Prostate gland (tissue), 2 donors: ENCODE measurements around the gene NOL9. TPM values are rescaled to one million over a fixed set of nuclear protein-coding genes. Genes with fewer than 3 reads are reported as not detected.

Experiments used
- DNase-seq: peaks from one replicate; pipeline ENCODE4 v3.0.0-alpha.2; 2019; ENCODE audit warnings: low spot score
- H3K27ac ChIP-seq, 2 donors: fragments of 200-600 bp; sonication (generic); 2 replicates each; pipeline ENCODE4 v1.5.1; 2017 to 2019
- H3K27me3 ChIP-seq: fragments of 200-600 bp; sonication (generic); replicated peaks from 2 replicates; pipeline ENCODE4 v1.5.1; 2019; ENCODE audit not compliant: insufficient read depth
- H3K36me3 ChIP-seq, 2 donors: fragments of 200-600 bp; sonication (generic); 1 replicate in 1 of 2; 2 replicates in 1 of 2; pipeline versions ENCODE4 v1.5.1 to v1.8.1; 2017 to 2019
- H3K4me1 ChIP-seq: fragments of 200-600 bp; sonication (generic); replicated peaks from 2 replicates; pipeline ENCODE4 v1.5.1; 2019
- H3K4me3 ChIP-seq, 2 donors: fragments of 200-600 bp; sonication (generic); 2 replicates each; pipeline ENCODE4 v1.5.1; 2017 to 2019
- H3K9me3 ChIP-seq: fragments of 200-600 bp; sonication (generic); 2 replicates; pipeline ENCODE4 v1.5.1; 2017
- POLR2A ChIP-seq: fragments of 450-650 bp; IDR thresholded peaks from one replicate; pipeline ENCODE4 v1.6.1; 2016; ENCODE audit warnings: antibody characterized with exemption, mild to moderate bottlenecking
- POLR2AphosphoS5 ChIP-seq: sonication (generic); formaldehyde crosslinking; IDR thresholded peaks from one replicate; pipeline ENCODE4 v1.6.1; 2017; ENCODE audit warnings: antibody characterized with exemption
- WGBS: methylation state at CpG from one replicate; pipeline ENCODE4 v1.1.5; 2018; 5-methylcytosine and 5-hydroxymethylcytosine counted together
- intact Hi-C: fragments of 100-400 bp; cut with DNase I; formaldehyde crosslinking; loops from one replicate; pipeline ENCODE4 v1.14.2; 2022
- total RNA-seq, 2 donors: library from RNA; depleted of rRNA; stranded (reverse); fragments of >200 nt; gene quantifications; one replicate each; pipeline ENCODE4 v1.1.0, GENCODE V29; 2016
- TF ChIP-seq, protein P1 (sequence below), 4 experiments: fragments of 200-600 bp in 2 of 4; fragments of 450-650 bp in 2 of 4; sonication (generic) in 2 of 4; IDR thresholded peaks; 1 replicate in 3 of 4; 2 replicates in 1 of 4; pipeline ENCODE4 v1.5.1; 2016 to 2019; ENCODE audit warnings: antibody characterized with exemption in 4 of 4, mild to moderate bottlenecking in 2 of 4, moderate library complexity in 2 of 4

The NOL9 gene
- total RNA-seq, 2 donors from 2014 or later: 15.7 to 20.9 TPM

GRCh38 chr1:6488602-6489382 lies 65.5 kb downstream of the NOL9 start:
- Histone ChIP-seq H3K9me3 (no peaks in the 10 kb centered on the region), H3K4me1 (peaks cover 6% of the 10 kb centered on the region), H3K27me3 (no peaks in the 10 kb centered on the region), H3K4me3 (no peak overlapping the region), H3K27ac (no peak overlapping the region), H3K36me3 (no peaks in the 10 kb centered on the region)
- 60% methylated on average over 13 of the region's 13 CpGs for WGBS
- TF ChIP-seq, protein P1, sequence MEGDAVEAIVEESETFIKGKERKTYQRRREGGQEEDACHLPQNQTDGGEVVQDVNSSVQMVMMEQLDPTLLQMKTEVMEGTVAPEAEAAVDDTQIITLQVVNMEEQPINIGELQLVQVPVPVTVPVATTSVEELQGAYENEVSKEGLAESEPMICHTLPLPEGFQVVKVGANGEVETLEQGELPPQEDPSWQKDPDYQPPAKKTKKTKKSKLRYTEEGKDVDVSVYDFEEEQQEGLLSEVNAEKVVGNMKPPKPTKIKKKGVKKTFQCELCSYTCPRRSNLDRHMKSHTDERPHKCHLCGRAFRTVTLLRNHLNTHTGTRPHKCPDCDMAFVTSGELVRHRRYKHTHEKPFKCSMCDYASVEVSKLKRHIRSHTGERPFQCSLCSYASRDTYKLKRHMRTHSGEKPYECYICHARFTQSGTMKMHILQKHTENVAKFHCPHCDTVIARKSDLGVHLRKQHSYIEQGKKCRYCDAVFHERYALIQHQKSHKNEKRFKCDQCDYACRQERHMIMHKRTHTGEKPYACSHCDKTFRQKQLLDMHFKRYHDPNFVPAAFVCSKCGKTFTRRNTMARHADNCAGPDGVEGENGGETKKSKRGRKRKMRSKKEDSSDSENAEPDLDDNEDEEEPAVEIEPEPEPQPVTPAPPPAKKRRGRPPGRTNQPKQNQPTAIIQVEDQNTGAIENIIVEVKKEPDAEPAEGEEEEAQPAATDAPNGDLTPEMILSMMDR (IDR thresholded peaks at IDR 0.05): no peak
- TF ChIP-seq POLR2AphosphoS5 (no peak), POLR2A (no peak)
- intact Hi-C loops: loop anchor here (2.0 kb wide), 2 partner anchors 66 to 158 kb away; partner anchors contain the start of genes NOL9 and TAS1R1
- peak; percentile 47 for DNase-seq

DNA sequence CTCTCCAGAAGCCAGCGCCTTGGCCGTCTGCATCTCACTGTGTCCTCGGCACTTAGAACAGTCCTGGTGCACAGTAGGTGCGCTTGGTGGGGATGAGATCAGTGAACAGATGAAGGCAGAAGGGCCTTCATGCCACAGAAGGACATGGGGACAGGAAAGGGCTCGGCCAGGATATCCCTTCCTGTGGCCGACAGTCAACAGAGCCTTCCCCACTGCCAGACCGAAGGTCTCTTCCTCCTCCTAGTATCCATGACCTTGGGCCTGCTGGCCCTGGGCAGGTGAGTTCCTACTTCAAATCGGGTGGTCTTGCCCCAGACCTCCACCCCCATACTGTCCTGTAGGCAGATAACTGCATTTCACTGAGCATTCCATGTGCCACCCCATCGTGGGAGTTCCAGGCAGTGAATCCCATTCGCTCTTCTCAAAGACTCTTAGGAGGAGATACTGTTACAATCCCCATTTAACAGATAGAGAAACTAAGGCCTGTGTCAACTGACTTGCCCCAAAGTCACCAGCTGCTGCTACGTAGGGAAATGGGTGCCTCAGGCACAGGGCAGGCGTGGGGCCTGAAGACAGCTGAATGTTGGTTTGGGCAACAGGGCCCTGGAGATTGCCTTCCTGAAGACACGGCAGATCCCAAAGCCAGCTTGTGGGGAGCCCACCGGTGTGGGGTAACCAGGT lies 66.4 kb downstream of the NOL9 start:
- Histone ChIP-seq H3K4me3 (no peak overlapping the region), H3K27me3 (no peaks in the 10 kb centered on the region), H3K4me1 (peaks cover 6% of the 10 kb centered on the region), H3K9me3 (no peaks in the 10 kb centered on the region), H3K27ac (no peak overlapping the region), H3K36me3 (no peaks in the 10 kb centered on the region)
- WGBS: 88% methylated on average over 14 of the region's 14 CpGs
- TF ChIP-seq POLR2AphosphoS5 (no peak), POLR2A (no peak)
- TF ChIP-seq, protein P1 (IDR thresholded peaks at IDR 0.05): no peak
- no peak for DNase-seq
- intact Hi-C loops: loop anchor here (2.0 kb wide), 2 partner anchors 67 to 159 kb away; partner anchors contain the start of genes NOL9 and TAS1R1

DNA sequence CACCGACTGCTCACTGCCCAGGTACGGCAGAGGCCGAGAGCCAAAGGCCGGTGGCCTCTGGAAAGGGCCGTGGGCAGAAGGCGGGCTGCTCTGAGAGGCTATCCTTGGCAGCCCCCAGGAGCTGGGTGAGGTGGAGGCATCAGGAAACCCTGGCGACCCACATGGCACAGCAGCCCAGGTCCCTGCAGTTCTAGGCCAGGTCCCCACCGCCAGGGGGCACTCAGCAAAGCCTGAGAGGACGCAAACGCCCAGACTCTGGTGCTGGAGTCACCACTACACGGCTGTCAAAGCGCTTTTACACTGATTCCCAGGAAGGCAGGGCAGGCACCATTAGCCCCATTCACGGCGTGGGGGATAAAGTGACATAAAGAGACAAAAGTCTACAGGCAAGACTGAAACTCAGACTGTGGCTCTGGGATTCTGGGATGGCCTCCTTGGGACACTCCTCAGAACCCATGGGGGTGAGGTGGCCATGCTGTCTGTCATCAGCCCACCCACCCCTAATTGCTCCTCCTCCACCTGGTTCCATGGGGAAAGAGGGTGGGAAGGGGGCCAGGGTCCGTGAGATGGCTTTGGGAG lies 67.8 kb downstream of the NOL9 start:
- Histone ChIP-seq H3K27ac (no peak overlapping the region), H3K27me3 (no peaks in the 10 kb centered on the region), H3K4me1 (peaks cover 6% of the 10 kb centered on the region), H3K36me3 (no peaks in the 10 kb centered on the region), H3K4me3 (no peak overlapping the region), H3K9me3 (no peaks in the 10 kb centered on the region)
- peak; percentile 84 for DNase-seq
- intact Hi-C loops: no loop called here
- peak; percentile 53 for TF ChIP-seq POLR2AphosphoS5
- TF ChIP-seq, protein P1 (IDR thresholded peaks at IDR 0.05): peak; percentile 75 to 92 (median 78)
- no peak for TF ChIP-seq POLR2A
- 6% methylated on average over 5 of the region's 15 CpGs for WGBS

- Histone ChIP-seq H3K9me3 (no peaks in the 10 kb centered on the region), H3K4me3 (peak overlapping the region; percentile 28 to 38), H3K27ac (no peak overlapping the region), H3K4me1 (peaks cover 6% of the 10 kb centered on the region), H3K36me3 (no peaks in the 10 kb centered on the region), H3K27me3 (no peaks in the 10 kb centered on the region)
- no peak for DNase-seq
- no peak for TF ChIP-seq POLR2A
- TF ChIP-seq, protein P1 (IDR thresholded peaks at IDR 0.05): no peak
- WGBS: 6% methylated on average over 34 of the region's 80 CpGs
- intact Hi-C loops: no loop called here
Measured at GRCh38 chr1:6485168-6486101, 68.9 kb downstream of the NOL9 start.
